Neuronal stem cell (in vitro differentiated cells): ENCODE data around the gene CDC42EP4.

Experiments used
- DNase-seq: peaks from one replicate; pipeline ENCODE4 v3.0.0-alpha.2; 2013; ENCODE audit warnings: low spot score
- H2AFZ ChIP-seq: one replicate; pipeline ENCODE4 v1.6.1; 2013; ENCODE audit warnings: mild to moderate bottlenecking, low read length, inconsistent platforms
- H2AK5ac ChIP-seq: 2 replicates; pipeline ENCODE4 v1.6.1; 2013; ENCODE audit warnings: low read depth, mild to moderate bottlenecking, inconsistent platforms, low read length, moderate library complexity, mixed read lengths
- H2BK120ac ChIP-seq: 2 replicates; pipeline ENCODE4 v1.6.1; 2013; ENCODE audit warnings: low read depth, mild to moderate bottlenecking, inconsistent platforms, low read length, moderate library complexity, mixed read lengths
- H2BK12ac ChIP-seq: one replicate; pipeline ENCODE4 v1.6.1; 2013; ENCODE audit warnings: low read length, inconsistent platforms
- H2BK15ac ChIP-seq: 2 replicates; pipeline ENCODE4 v1.6.1; 2013; ENCODE audit warnings: mild to moderate bottlenecking, low read length, inconsistent platforms, mixed read lengths
- H2BK5ac ChIP-seq: one replicate; pipeline ENCODE4 v1.6.1; 2013; ENCODE audit warnings: inconsistent platforms, mild to moderate bottlenecking, low read length, moderate library complexity
- H3K14ac ChIP-seq: one replicate; pipeline ENCODE4 v1.6.1; 2013; ENCODE audit warnings: low read length, inconsistent platforms
- H3K18ac ChIP-seq: 2 replicates; pipeline ENCODE4 v1.6.1; 2013; ENCODE audit warnings: low read length, inconsistent platforms
- H3K23ac ChIP-seq: 2 replicates; pipeline ENCODE4 v1.6.1; 2013; ENCODE audit warnings: low read depth, mild to moderate bottlenecking, mixed read lengths, low read length, inconsistent platforms; ENCODE audit not compliant: poor library complexity
- H3K27ac ChIP-seq: replicated peaks from 3 replicates; pipeline ENCODE4 v1.5.1; 2013; ENCODE audit warnings: low read length, inconsistent platforms
- H3K27me3 ChIP-seq, 3 experiments: 2 replicates each; pipeline ENCODE4 v1.6.1; 2013; ENCODE audit warnings: low read length in 3 of 3, mild to moderate bottlenecking in 2 of 3, inconsistent platforms in 1 of 3, low read depth in 1 of 3, mixed read lengths in 1 of 3, moderate library complexity in 1 of 3; ENCODE audit not compliant: control insufficient read depth in 3 of 3, insufficient read depth in 3 of 3
- H3K36me3 ChIP-seq, 2 donors: replicated peaks in 1 of 2; 2 replicates each; pipeline ENCODE4 v1.6.1; 2013; ENCODE audit warnings: low read length in 2 of 2; ENCODE audit not compliant: control insufficient read depth in 2 of 2, insufficient read depth in 2 of 2
- H3K4ac ChIP-seq: 2 replicates; pipeline ENCODE4 v1.6.1; 2013; ENCODE audit warnings: inconsistent platforms, mild to moderate bottlenecking, low read length, moderate library complexity
- H3K4me1 ChIP-seq, 2 donors: 1 replicate in 1 of 2; 2 replicates in 1 of 2; pipeline ENCODE4 v1.6.1; 2013; ENCODE audit warnings: low read length in 2 of 2, low read depth in 1 of 2; ENCODE audit not compliant: control insufficient read depth in 2 of 2, insufficient read depth in 1 of 2
- H3K4me2 ChIP-seq: one replicate; pipeline ENCODE4 v1.6.1; 2013; ENCODE audit warnings: mild to moderate bottlenecking, low read length, inconsistent platforms; ENCODE audit not compliant: insufficient read depth, poor library complexity, severe bottlenecking
- H3K4me3 ChIP-seq, 2 donors: 2 replicates each; pipeline ENCODE4 v1.5.1; 2013; ENCODE audit warnings: low read length in 2 of 2, mild to moderate bottlenecking in 2 of 2, inconsistent platforms in 1 of 2, moderate library complexity in 1 of 2
- H3K79me1 ChIP-seq: one replicate; pipeline ENCODE4 v1.6.1; 2013; ENCODE audit warnings: low read depth, mild to moderate bottlenecking, inconsistent platforms, low read length, moderate library complexity
- H3K9ac ChIP-seq: one replicate; pipeline ENCODE4 v1.6.1; 2013; ENCODE audit warnings: mild to moderate bottlenecking, low read depth, low read length, inconsistent platforms; ENCODE audit not compliant: poor library complexity
- H3K9me3 ChIP-seq, 2 donors: replicated peaks in 1 of 2; 2 replicates each; pipeline versions ENCODE3 to v1.6.1; 2013; ENCODE audit warnings: low read length in 2 of 2, mild to moderate bottlenecking in 2 of 2, inconsistent platforms in 1 of 2, low read depth in 1 of 2, mixed read lengths in 1 of 2, moderate library complexity in 1 of 2; ENCODE audit not compliant: control insufficient read depth in 2 of 2, insufficient read depth in 1 of 2
- H4K8ac ChIP-seq: one replicate; pipeline ENCODE4 v1.6.1; 2013; ENCODE audit warnings: low read depth, mild to moderate bottlenecking, inconsistent platforms, low read length, moderate library complexity
- H4K91ac ChIP-seq: one replicate; pipeline ENCODE4 v1.6.1; 2013; ENCODE audit warnings: low read length, low read depth, mild to moderate bottlenecking, inconsistent platforms; ENCODE audit not compliant: poor library complexity
- WGBS, 2 donors: extraction: QIAGEN DNeasy Blood & Tissue Kit; methylation state at CpG; one replicate each; pipeline ENCODE4 v1.1.7; 2013; ENCODE audit warnings: missing lambda C conversion rate in 2 of 2, mixed read lengths in 1 of 2; ENCODE audit not compliant: insufficient read length in 2 of 2, insufficient replicate concordance in 1 of 2; ENCODE audit errors: extremely low coverage in 2 of 2; 5-methylcytosine and 5-hydroxymethylcytosine counted together

CDC42EP4 gene

GRCh38 chr17:73308017-73308823 lies 3.6 kb downstream of the CDC42EP4 start:
- peak overlapping the region; percentile 6 for H3K18ac ChIP-seq
- no peak overlapping the region for H3K23ac ChIP-seq
- no peak overlapping the region for H3K9ac ChIP-seq
- peaks cover 0 to 3% (median 0%) of the 10 kb centered on the region in 3 experiments for H3K27me3 ChIP-seq
- peaks cover 23 to 27% of the 10 kb centered on the region in 2 donors for H3K4me1 ChIP-seq
- H4K8ac ChIP-seq, result no peak overlapping the region
- H2AFZ ChIP-seq, result no peak overlapping the region
- no peak overlapping the region for H2BK12ac ChIP-seq
- H3K9me3 ChIP-seq, result no peaks in the 10 kb centered on the region
- H3K79me1 ChIP-seq, result peaks cover 9% of the 10 kb centered on the region
- no peak overlapping the region for H3K4ac ChIP-seq
- H2AK5ac ChIP-seq, result peak overlapping the region; percentile 82
- H3K4me3 ChIP-seq, result peak overlapping the region in 1 of 2 donors; percentile 42
- no peak overlapping the region for H3K4me2 ChIP-seq
- H3K14ac ChIP-seq, result no peak overlapping the region
- no peak for DNase-seq
- H2BK120ac ChIP-seq, result no peak overlapping the region
- peaks cover 3 to 15% of the 10 kb centered on the region in 2 donors for H3K36me3 ChIP-seq
- H2BK5ac ChIP-seq, result no peak overlapping the region
- H3K27ac ChIP-seq, result no peak overlapping the region
- H4K91ac ChIP-seq, result no peak overlapping the region
- WGBS, 2 donors, result no CpG with 5 or more reads among the region's 23 CpGs
- H2BK15ac ChIP-seq, result peak overlapping the region; percentile 6

GRCh38 chr17:73307130-73307529 lies 4.7 kb downstream of the CDC42EP4 start:
- Histone ChIP-seq H3K4me2 (no peak overlapping the region), H2AK5ac (no peak overlapping the region), H2AFZ (no peak overlapping the region), H3K4ac (no peak overlapping the region), H4K91ac (no peak overlapping the region), H3K18ac (peak overlapping the region; percentile 44), H3K4me3 (no peak overlapping the region), H2BK12ac (no peak overlapping the region), H4K8ac (no peak overlapping the region), H2BK5ac (no peak overlapping the region), H3K79me1 (peaks cover 9% of the 10 kb centered on the region), H2BK120ac (no peak overlapping the region), H3K27me3 (no peaks in the 10 kb centered on the region), H3K27ac (no peak overlapping the region), H3K9me3 (no peaks in the 10 kb centered on the region), H3K36me3 (peaks cover 3 to 15% of the 10 kb centered on the region in 2 donors), H3K9ac (no peak overlapping the region), H3K4me1 (peaks cover 15 to 24% of the 10 kb centered on the region in 2 donors), H3K23ac (no peak overlapping the region), H3K14ac (no peak overlapping the region), H2BK15ac (no peak overlapping the region)
- DNase-seq, result no peak
- WGBS, 2 donors, result no CpG with 5 or more reads among the region's 9 CpGs

GRCh38 chr17:73305845-73306836 lies 5.7 kb downstream of the CDC42EP4 start:
- Histone ChIP-seq H3K4me3 (no peak overlapping the region), H3K27me3 (no peaks in the 10 kb centered on the region), H2AFZ (no peak overlapping the region), H4K8ac (no peak overlapping the region), H2BK5ac (no peak overlapping the region), H3K23ac (no peak overlapping the region), H3K4me2 (no peak overlapping the region), H3K9ac (no peak overlapping the region), H3K27ac (no peak overlapping the region), H4K91ac (no peak overlapping the region), H3K4ac (no peak overlapping the region), H2BK12ac (no peak overlapping the region), H3K4me1 (peaks cover 14 to 24% of the 10 kb centered on the region in 2 donors), H3K14ac (no peak overlapping the region), H2BK120ac (no peak overlapping the region), H3K18ac (no peak overlapping the region), H3K36me3 (peaks cover 3 to 15% of the 10 kb centered on the region in 2 donors), H3K9me3 (no peaks in the 10 kb centered on the region), H3K79me1 (peaks cover 9% of the 10 kb centered on the region), H2BK15ac (no peak overlapping the region), H2AK5ac (no peak overlapping the region)
- no CpG with 5 or more reads among the region's 11 CpGs for WGBS, 2 donors
- DNase-seq, result no peak
